HG03039 (cell line): ENCODE measurements around the gene ZNF579.
"Not testable (repeated sequence)": the region's sequence is repeated elsewhere in the genome, so short reads cannot be mapped to it uniquely, and the experiment has no call there.

ENCODE experiments used
- ATAC-seq: cut with Tn5 transposase; IDR thresholded peaks from one replicate; pipeline ENCODE4 v1.9.1; 2021; ENCODE audit warnings: mild to moderate bottlenecking, moderate library complexity; ENCODE audit not compliant: unreplicated experiment

Gene ZNF579

GRCh38 chr19:55573929-55574328 lies 6.7 kb downstream of the ZNF579 start:
- ATAC-seq, result not testable (repeated sequence)

- not testable (repeated sequence) for ATAC-seq
Measured at GRCh38 chr19:55569477-55569876, 11.2 kb downstream of the ZNF579 start.

- ATAC-seq, result no peak
Measured at GRCh38 chr19:55567708-55568328, 12.8 kb downstream of the ZNF579 start.

- no peak for ATAC-seq
Measured at GRCh38 chr19:55566823-55567222, 13.8 kb downstream of the ZNF579 start.

GRCh38 chr19:55563261-55563690 lies 17.4 kb downstream of the ZNF579 start:
- no peak for ATAC-seq

- ATAC-seq, result no peak
Measured at GRCh38 chr19:55559684-55560083, 21.0 kb downstream of the ZNF579 start.

GRCh38 chr19:55554741-55555152 lies 25.9 kb downstream of the ZNF579 start:
- no peak for ATAC-seq

GRCh38 chr19:55554302-55554701 lies 26.3 kb downstream of the ZNF579 start:
- ATAC-seq, result no peak

- ATAC-seq, result no peak
Measured at GRCh38 chr19:55553217-55554182, 27.1 kb downstream of the ZNF579 start.

- no peak for ATAC-seq
Measured at GRCh38 chr19:55552620-55553019, 28.0 kb downstream of the ZNF579 start.

GRCh38 chr19:55552206-55552605 lies 28.4 kb downstream of the ZNF579 start:
- ATAC-seq, result no peak

GRCh38 chr19:55550321-55550650 lies 30.4 kb downstream of the ZNF579 start:
- ATAC-seq, result no peak

- ATAC-seq, result no peak
Measured at GRCh38 chr19:55549500-55550320, 30.9 kb downstream of the ZNF579 start.

GRCh38 chr19:55546822-55547614 lies 33.6 kb downstream of the ZNF579 start:
- no peak for ATAC-seq

- ATAC-seq, result no peak
Measured at GRCh38 chr19:55546011-55546410, 34.6 kb downstream of the ZNF579 start.

- no peak for ATAC-seq
Measured at GRCh38 chr19:55545443-55545842, 35.2 kb downstream of the ZNF579 start, which contains the start of gene SBK3. Gene SBK3 (minus strand): TSS chr19:55545543. CDS start chr19:55545543, 0 bp downstream.

- ATAC-seq, result no peak
Measured at GRCh38 chr19:55544776-55545439, 35.7 kb downstream of the ZNF579 start.

- ATAC-seq, result no peak
Measured at GRCh38 chr19:55544014-55544413, 36.6 kb downstream of the ZNF579 start.

GRCh38 chr19:55543567-55543966 lies 37.1 kb downstream of the ZNF579 start:
- no peak for ATAC-seq
